Neural cell (in vitro differentiated cells): Measurements from ENCODE around the gene HACE1. TPM values are rescaled to one million over a fixed set of nuclear protein-coding genes. Genes with fewer than 3 reads are reported as not detected.

Source experiments
- H2AFZ ChIP-seq: fragments of 200-600, 300-800 bp; sonication (generic), shearing (Covaris generic); 2 replicates; pipeline ENCODE4 v1.6.0; 2014; ENCODE audit warnings: low read depth, mild to moderate bottlenecking, antibody characterized with exemption, low read length, moderate library complexity
- H3F3A ChIP-seq: fragments of 200-600 bp; shearing (Covaris generic); 2 replicates; pipeline ENCODE4 v1.6.1; 2016; ENCODE audit warnings: mild to moderate bottlenecking, moderate library complexity, mixed read lengths, antibody characterized with exemption, low read length; ENCODE audit not compliant: insufficient read depth, poor library complexity, severe bottlenecking
- H3K27ac ChIP-seq: fragments of 200-600, 300-800 bp; sonication (generic), shearing (Covaris generic); 2 replicates; pipeline ENCODE4 v1.5.1; 2014; ENCODE audit warnings: mild to moderate bottlenecking, low read length, moderate library complexity
- H3K27me3 ChIP-seq: fragments of 300-800, 200-600 bp; sonication (generic), shearing (Covaris generic); 2 replicates; pipeline ENCODE4 v1.6.0; 2014; ENCODE audit warnings: mild to moderate bottlenecking, low read depth, low read length, moderate library complexity; ENCODE audit not compliant: insufficient read depth
- H3K36me3 ChIP-seq: fragments of 300-800, 200-600 bp; sonication (generic), shearing (Covaris generic); 2 replicates; pipeline ENCODE4 v1.5.1; 2014; ENCODE audit warnings: mild to moderate bottlenecking, antibody characterized with exemption, low read length, moderate library complexity; ENCODE audit not compliant: insufficient read depth
- H3K4me2 ChIP-seq: fragments of 300-800, 200-600 bp; sonication (generic), shearing (Covaris generic); 2 replicates; pipeline ENCODE4 v1.6.0; 2014; ENCODE audit warnings: mild to moderate bottlenecking, low read length
- H3K4me3 ChIP-seq: fragments of 300-800, 200-600 bp; sonication (generic), shearing (Covaris generic); 2 replicates; pipeline ENCODE4 v1.5.1; 2014; ENCODE audit warnings: mild to moderate bottlenecking, low read length, moderate library complexity
- H3K79me2 ChIP-seq: fragments of 200-600 bp; shearing (Covaris generic); replicated peaks from 2 replicates; pipeline ENCODE4 v1.6.0; 2014; ENCODE audit warnings: mild to moderate bottlenecking, low read length, moderate library complexity; ENCODE audit not compliant: insufficient read depth
- H3K9ac ChIP-seq: fragments of 300-800, 200-600 bp; sonication (generic), shearing (Covaris generic); 2 replicates; pipeline ENCODE4 v1.6.1; 2016; ENCODE audit warnings: mild to moderate bottlenecking, low read length, mixed read lengths
- H3K9me2 ChIP-seq: fragments of 200-600 bp; shearing (Covaris generic); 2 replicates; pipeline ENCODE4 v1.6.1; 2016; ENCODE audit warnings: mild to moderate bottlenecking, low read length, mixed read lengths; ENCODE audit not compliant: insufficient read depth
- H3K9me3 ChIP-seq: fragments of 200-600, 300-800 bp; sonication (generic), shearing (Covaris generic); 2 replicates; pipeline ENCODE4 v1.6.1; 2016; ENCODE audit warnings: mild to moderate bottlenecking, mixed run types, low read length, moderate library complexity, mixed read lengths
- H4K20me1 ChIP-seq: fragments of 200-600 bp; shearing (Covaris generic); 2 replicates; pipeline ENCODE4 v1.6.1; 2016; ENCODE audit warnings: mild to moderate bottlenecking, mixed run types; ENCODE audit not compliant: insufficient read depth
- EP300 ChIP-seq: fragments of 450-650 bp; conservative IDR thresholded peaks from 2 replicates; pipeline ENCODE4 v1.6.1; 2014; ENCODE audit warnings: antibody characterized with exemption, mild to moderate bottlenecking, moderate library complexity; ENCODE audit not compliant: poor library complexity, severe bottlenecking
- EZH2 ChIP-seq: fragments of 200-600, 300-800 bp; shearing (Covaris generic), sonication (generic); IDR thresholded peaks from 2 replicates; pipeline ENCODE4 v1.6.1; 2014; ENCODE audit warnings: antibody characterized with exemption, low read length, borderline replicate concordance, mild to moderate bottlenecking; ENCODE audit not compliant: insufficient read depth, poor library complexity, severe bottlenecking
- MXI1 ChIP-seq: fragments of 450-650 bp; conservative IDR thresholded peaks from 2 replicates; pipeline ENCODE4 v1.6.1; 2014; ENCODE audit warnings: antibody characterized with exemption, mild to moderate bottlenecking; ENCODE audit not compliant: poor library complexity, severe bottlenecking
- POLR2AphosphoS5 ChIP-seq: IDR thresholded peaks from 2 replicates; pipeline ENCODE4 v1.6.1; 2012
- RAD21 ChIP-seq: fragments of 450-650 bp; conservative IDR thresholded peaks from 2 replicates; pipeline ENCODE4 v1.6.1; 2014; ENCODE audit warnings: antibody characterized with exemption, mild to moderate bottlenecking, moderate library complexity
- SMC3 ChIP-seq: fragments of 450-650 bp; conservative IDR thresholded peaks from 2 replicates; pipeline ENCODE4 v1.6.1; 2014; ENCODE audit warnings: antibody characterized with exemption, mild to moderate bottlenecking, moderate library complexity; ENCODE audit not compliant: poor library complexity
- TAF1 ChIP-seq: IDR thresholded peaks from 2 replicates; pipeline ENCODE4 v1.6.1; 2012; ENCODE audit warnings: low read depth
- polyA plus RNA-seq: library from polyadenylated mRNA; depleted of rRNA; stranded (reverse); fragments of >200 nt; gene quantifications from 2 replicates; pipeline ENCODE4 v1.2.3, GENCODE V29; 2014
- TF ChIP-seq, protein P1 (sequence below): IDR thresholded peaks from 2 replicates; pipeline ENCODE4 v1.6.1; 2012; ENCODE audit warnings: borderline replicate concordance
- TF ChIP-seq, protein P2 (sequence below): fragments of 450-650 bp; IDR thresholded peaks from 2 replicates; pipeline ENCODE4 v1.5.1; 2014; ENCODE audit warnings: antibody characterized with exemption, mild to moderate bottlenecking, moderate library complexity; ENCODE audit not compliant: poor library complexity, severe bottlenecking

Gene HACE1
- polyA plus RNA-seq, 1 donor from 2014 or later, result 70.6 TPM

DNA sequence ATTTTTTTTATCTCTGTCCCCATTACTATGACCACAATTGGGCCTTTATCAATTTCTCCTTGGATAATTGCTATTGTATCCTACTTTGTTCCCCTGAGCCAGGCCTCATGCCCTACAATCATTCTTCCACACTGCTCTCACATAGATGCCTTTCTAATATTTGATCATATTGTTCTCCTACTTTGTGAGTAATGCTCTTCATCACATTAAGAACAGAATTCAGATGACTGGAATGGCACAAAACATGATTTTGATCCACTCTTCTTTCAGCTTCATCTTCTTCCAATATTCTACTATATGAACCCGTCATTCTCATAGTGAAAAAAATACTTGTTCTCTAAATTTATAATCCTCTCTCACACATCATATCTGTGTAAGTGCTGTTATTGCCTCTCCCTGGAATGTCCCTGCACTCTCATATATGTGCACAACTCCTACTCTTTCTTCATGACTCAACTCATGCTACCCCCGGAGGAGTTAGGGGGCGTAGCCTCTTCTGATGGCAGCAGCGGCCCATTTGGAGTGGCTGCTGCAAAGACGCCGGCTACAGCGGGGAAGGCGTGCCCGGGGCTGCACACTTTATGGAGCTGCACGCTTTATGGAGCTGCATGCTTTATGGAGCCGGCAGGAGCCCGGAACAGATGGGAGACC lies 25.3 kb upstream of the HACE1 start:
- Histone ChIP-seq H3K4me3 (no peak overlapping the region), H3K27me3 (no peaks in the 10 kb centered on the region), H4K20me1 (no peaks in the 10 kb centered on the region), H3K36me3 (no peaks in the 10 kb centered on the region), H2AFZ (no peak overlapping the region), H3K9me3 (no peaks in the 10 kb centered on the region), H3K4me2 (no peak overlapping the region), H3F3A (no peaks in the 10 kb centered on the region), H3K27ac (no peak overlapping the region), H3K79me2 (no peaks in the 10 kb centered on the region), H3K9me2 (no peaks in the 10 kb centered on the region), H3K9ac (no peak overlapping the region)
- TF ChIP-seq, protein P1, sequence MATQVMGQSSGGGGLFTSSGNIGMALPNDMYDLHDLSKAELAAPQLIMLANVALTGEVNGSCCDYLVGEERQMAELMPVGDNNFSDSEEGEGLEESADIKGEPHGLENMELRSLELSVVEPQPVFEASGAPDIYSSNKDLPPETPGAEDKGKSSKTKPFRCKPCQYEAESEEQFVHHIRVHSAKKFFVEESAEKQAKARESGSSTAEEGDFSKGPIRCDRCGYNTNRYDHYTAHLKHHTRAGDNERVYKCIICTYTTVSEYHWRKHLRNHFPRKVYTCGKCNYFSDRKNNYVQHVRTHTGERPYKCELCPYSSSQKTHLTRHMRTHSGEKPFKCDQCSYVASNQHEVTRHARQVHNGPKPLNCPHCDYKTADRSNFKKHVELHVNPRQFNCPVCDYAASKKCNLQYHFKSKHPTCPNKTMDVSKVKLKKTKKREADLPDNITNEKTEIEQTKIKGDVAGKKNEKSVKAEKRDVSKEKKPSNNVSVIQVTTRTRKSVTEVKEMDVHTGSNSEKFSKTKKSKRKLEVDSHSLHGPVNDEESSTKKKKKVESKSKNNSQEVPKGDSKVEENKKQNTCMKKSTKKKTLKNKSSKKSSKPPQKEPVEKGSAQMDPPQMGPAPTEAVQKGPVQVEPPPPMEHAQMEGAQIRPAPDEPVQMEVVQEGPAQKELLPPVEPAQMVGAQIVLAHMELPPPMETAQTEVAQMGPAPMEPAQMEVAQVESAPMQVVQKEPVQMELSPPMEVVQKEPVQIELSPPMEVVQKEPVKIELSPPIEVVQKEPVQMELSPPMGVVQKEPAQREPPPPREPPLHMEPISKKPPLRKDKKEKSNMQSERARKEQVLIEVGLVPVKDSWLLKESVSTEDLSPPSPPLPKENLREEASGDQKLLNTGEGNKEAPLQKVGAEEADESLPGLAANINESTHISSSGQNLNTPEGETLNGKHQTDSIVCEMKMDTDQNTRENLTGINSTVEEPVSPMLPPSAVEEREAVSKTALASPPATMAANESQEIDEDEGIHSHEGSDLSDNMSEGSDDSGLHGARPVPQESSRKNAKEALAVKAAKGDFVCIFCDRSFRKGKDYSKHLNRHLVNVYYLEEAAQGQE, result no peak
- TF ChIP-seq EZH2 (no peak), MXI1 (no peak), POLR2AphosphoS5 (no peak), TAF1 (no peak), RAD21 (no peak), SMC3 (no peak), EP300 (no peak)
- TF ChIP-seq, protein P2, sequence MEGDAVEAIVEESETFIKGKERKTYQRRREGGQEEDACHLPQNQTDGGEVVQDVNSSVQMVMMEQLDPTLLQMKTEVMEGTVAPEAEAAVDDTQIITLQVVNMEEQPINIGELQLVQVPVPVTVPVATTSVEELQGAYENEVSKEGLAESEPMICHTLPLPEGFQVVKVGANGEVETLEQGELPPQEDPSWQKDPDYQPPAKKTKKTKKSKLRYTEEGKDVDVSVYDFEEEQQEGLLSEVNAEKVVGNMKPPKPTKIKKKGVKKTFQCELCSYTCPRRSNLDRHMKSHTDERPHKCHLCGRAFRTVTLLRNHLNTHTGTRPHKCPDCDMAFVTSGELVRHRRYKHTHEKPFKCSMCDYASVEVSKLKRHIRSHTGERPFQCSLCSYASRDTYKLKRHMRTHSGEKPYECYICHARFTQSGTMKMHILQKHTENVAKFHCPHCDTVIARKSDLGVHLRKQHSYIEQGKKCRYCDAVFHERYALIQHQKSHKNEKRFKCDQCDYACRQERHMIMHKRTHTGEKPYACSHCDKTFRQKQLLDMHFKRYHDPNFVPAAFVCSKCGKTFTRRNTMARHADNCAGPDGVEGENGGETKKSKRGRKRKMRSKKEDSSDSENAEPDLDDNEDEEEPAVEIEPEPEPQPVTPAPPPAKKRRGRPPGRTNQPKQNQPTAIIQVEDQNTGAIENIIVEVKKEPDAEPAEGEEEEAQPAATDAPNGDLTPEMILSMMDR, result no peak

DNA sequence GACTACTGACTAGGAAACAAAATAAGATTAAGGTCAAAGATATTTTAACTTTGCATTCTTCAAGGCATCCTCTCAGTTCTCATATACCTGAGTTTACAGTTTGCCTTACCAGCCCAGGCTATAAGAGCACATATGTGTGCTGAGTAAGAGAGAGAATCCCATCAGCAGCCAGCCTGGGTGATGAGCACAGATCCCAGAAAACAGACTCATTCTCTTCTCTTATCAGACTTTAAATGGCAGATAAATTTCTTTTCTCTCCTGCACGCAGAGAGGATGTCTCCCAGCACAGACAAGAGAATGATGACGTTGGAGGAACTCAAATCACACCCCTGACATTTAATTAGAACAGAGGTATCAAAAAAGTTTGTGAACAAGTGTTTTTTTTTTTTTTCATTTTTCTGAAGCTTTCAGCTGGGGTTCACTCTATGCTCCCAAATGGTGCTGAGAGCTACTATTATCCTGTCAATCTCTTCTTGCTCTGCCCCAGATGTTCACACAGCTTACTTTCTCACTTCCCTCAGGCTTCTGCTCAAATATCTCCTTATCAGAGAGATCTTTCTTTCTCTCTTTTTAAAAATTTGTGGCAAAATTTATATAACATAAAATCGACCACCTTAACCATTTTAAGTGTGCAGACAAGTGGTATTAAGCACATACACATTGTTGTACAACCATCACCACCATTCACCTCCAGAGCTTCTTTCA lies 22.4 kb upstream of the HACE1 start:
- no peak overlapping the region for H3K4me3 ChIP-seq
- no peak overlapping the region for H2AFZ ChIP-seq
- no peak overlapping the region for H3K27ac ChIP-seq
- H3K4me2 ChIP-seq, result no peak overlapping the region
- no peaks in the 10 kb centered on the region for H3K9me3 ChIP-seq
- no peak overlapping the region for H3K9ac ChIP-seq
- TF ChIP-seq EP300, result no peak
- TF ChIP-seq EZH2, result no peak
- TF ChIP-seq RAD21, result no peak
- TF ChIP-seq TAF1, result no peak
- no peak for TF ChIP-seq POLR2AphosphoS5
- TF ChIP-seq MXI1, result no peak
- TF ChIP-seq, protein P2, result no peak
- TF ChIP-seq, protein P1, result no peak
- no peak for TF ChIP-seq SMC3
- no peaks in the 10 kb centered on the region for H4K20me1 ChIP-seq
- H3F3A ChIP-seq, result no peaks in the 10 kb centered on the region
- H3K9me2 ChIP-seq, result no peaks in the 10 kb centered on the region
- H3K27me3 ChIP-seq, result no peaks in the 10 kb centered on the region
- H3K36me3 ChIP-seq, result no peaks in the 10 kb centered on the region
- no peaks in the 10 kb centered on the region for H3K79me2 ChIP-seq
